Natural killer cell (primary cell): Measurements from ENCODE around the gene TBCK. TPM values are rescaled to one million over a fixed set of nuclear protein-coding genes. Genes with fewer than 3 reads are reported as not detected.

Source experiments
- ATAC-seq, 3 donors: fragments of 150-1000 bp in 2 of 3; fragments of 200-7000 bp in 1 of 3; cut with Tn5 transposase; 1 replicate in 1 of 3; 2 replicates in 2 of 3; pipeline ENCODE4 v1.10.0; 2021; ENCODE audit warnings: mild to moderate bottlenecking in 2 of 3, moderate library complexity in 2 of 3
- DNase-seq, 2 donors: peaks; one replicate each; pipeline versions ENCODE4 v3.0.0 to v3.0.0-alpha.2; 2013 to 2021; ENCODE audit warnings: mixed read lengths in 1 of 2
- H3K27ac ChIP-seq: one replicate; pipeline ENCODE4 v1.5.1; 2013; ENCODE audit warnings: mild to moderate bottlenecking, low read length
- H3K27me3 ChIP-seq: one replicate; pipeline ENCODE4 v1.6.1; 2013; ENCODE audit warnings: low read length; ENCODE audit not compliant: control insufficient read depth, insufficient read depth
- H3K36me3 ChIP-seq: one replicate; pipeline ENCODE4 v1.6.1; 2013; ENCODE audit warnings: low read length; ENCODE audit not compliant: control insufficient read depth, insufficient read depth
- H3K4me1 ChIP-seq: one replicate; pipeline ENCODE4 v1.6.1; 2013; ENCODE audit warnings: low read length; ENCODE audit not compliant: control insufficient read depth, insufficient read depth
- H3K4me3 ChIP-seq: one replicate; pipeline ENCODE4 v1.5.1; 2013; ENCODE audit warnings: low read length
- H3K9me3 ChIP-seq: one replicate; pipeline ENCODE4 v1.6.1; 2013; ENCODE audit warnings: low read length; ENCODE audit not compliant: control insufficient read depth, insufficient read depth
- H3K27ac Mint-ChIP-seq, 2 donors: one replicate each; pipeline ENCODE4 v1.8.0; 2022; ENCODE audit warnings: mild to moderate bottlenecking in 2 of 2, mixed read lengths in 2 of 2, moderate library complexity in 1 of 2
- H3K27me3 Mint-ChIP-seq, 2 donors: one replicate each; pipeline ENCODE4 v1.8.0; 2022; ENCODE audit warnings: low read depth in 2 of 2, mixed read lengths in 2 of 2
- H3K36me3 Mint-ChIP-seq: one replicate; pipeline ENCODE4 v1.8.0; 2022; ENCODE audit warnings: mixed read lengths
- H3K4me1 Mint-ChIP-seq, 2 donors: one replicate each; pipeline ENCODE4 v1.8.0; 2022; ENCODE audit warnings: mixed read lengths in 2 of 2
- H3K4me3 Mint-ChIP-seq: one replicate; pipeline ENCODE4 v1.8.0; 2022; ENCODE audit warnings: mild to moderate bottlenecking, moderate library complexity, mixed read lengths
- H3K9me3 Mint-ChIP-seq, 2 donors: one replicate each; pipeline ENCODE4 v1.8.0; 2022; ENCODE audit warnings: mixed read lengths in 2 of 2
- CTCF ChIP-seq: fragments of 200-600 bp; IDR thresholded peaks from one replicate; pipeline ENCODE4 v1.8.0; 2022; ENCODE audit warnings: antibody characterized with exemption
- WGBS: methylation state at CpG from one replicate; pipeline ENCODE4 v1.1.7; 2013; ENCODE audit warnings: missing lambda C conversion rate; ENCODE audit not compliant: insufficient coverage; 5-methylcytosine and 5-hydroxymethylcytosine counted together
- intact Hi-C: fragments of 100-400 bp; cut with micrococcal nuclease; formaldehyde crosslinking; loops from one replicate; pipeline ENCODE4 v1.14.2; 2022
- total RNA-seq, 4 donors: library from RNA; stranded (reverse); fragments of 120-200 nt in 1 of 4; gene quantifications; one replicate each; pipeline versions ENCODE4 v1.2.3 to v1.2.4, GENCODE V29; 2013 to 2022

Gene TBCK
- total RNA-seq, 3 donors from 2014 or later (not counting 1 experiment from before 2014, with no cell fraction given), result 49.5 to 78.5 (median 54.2) TPM

GRCh38 chr4:106046083-106046482, 269.9 kb downstream of the TBCK start:
- DNase-seq, result no peak
- intact Hi-C loops, result no loop called here
- no peak for ATAC-seq
- no peak overlapping the region for H3K27ac Mint-ChIP-seq
- TF ChIP-seq CTCF, result no peak
- peaks cover 19% of the 10 kb centered on the region for H3K36me3 Mint-ChIP-seq
- no peak overlapping the region for H3K4me3 ChIP-seq
- no peaks in the 10 kb centered on the region for H3K4me1 ChIP-seq
- 95% methylated on average over 3 of the region's 3 CpGs for WGBS
- H3K9me3 ChIP-seq, result no peaks in the 10 kb centered on the region
- H3K4me3 Mint-ChIP-seq, result no peak overlapping the region
- H3K27me3 Mint-ChIP-seq, result no peaks in the 10 kb centered on the region
- H3K27ac ChIP-seq, result no peak overlapping the region
- H3K36me3 ChIP-seq, result no peaks in the 10 kb centered on the region
- H3K4me1 Mint-ChIP-seq, result no peaks in the 10 kb centered on the region
- no peaks in the 10 kb centered on the region for H3K27me3 ChIP-seq
- H3K9me3 Mint-ChIP-seq, result peaks cover 0 to 2% of the 10 kb centered on the region in 2 donors

- H3K27me3 ChIP-seq, result no peaks in the 10 kb centered on the region
- no CpG with 5 or more reads among the region's 2 CpGs for WGBS
- H3K27ac ChIP-seq, result no peak overlapping the region
- no peaks in the 10 kb centered on the region for H3K36me3 ChIP-seq
- H3K4me3 Mint-ChIP-seq, result no peak overlapping the region
- H3K4me1 Mint-ChIP-seq, result no peaks in the 10 kb centered on the region
- H3K4me3 ChIP-seq, result no peak overlapping the region
- peaks cover 0 to 3% of the 10 kb centered on the region in 2 donors for H3K27me3 Mint-ChIP-seq
- H3K4me1 ChIP-seq, result no peaks in the 10 kb centered on the region
- peaks cover 11% of the 10 kb centered on the region for H3K36me3 Mint-ChIP-seq
- H3K9me3 ChIP-seq, result no peaks in the 10 kb centered on the region
- no peak for TF ChIP-seq CTCF
- intact Hi-C loops, result no loop called here
- no peak overlapping the region for H3K27ac Mint-ChIP-seq
- no peak for DNase-seq
- H3K9me3 Mint-ChIP-seq, result no peaks in the 10 kb centered on the region
- ATAC-seq, result no peak
Observed at GRCh38 chr4:106041294-106042002, 274.6 kb downstream of the TBCK start.

GRCh38 chr4:106039796-106040195, 276.2 kb downstream of the TBCK start:
- intact Hi-C loops, result no loop called here
- no peaks in the 10 kb centered on the region for H3K9me3 ChIP-seq
- no peak for TF ChIP-seq CTCF
- DNase-seq, result no peak
- H3K36me3 ChIP-seq, result no peaks in the 10 kb centered on the region
- H3K4me1 Mint-ChIP-seq, result no peaks in the 10 kb centered on the region
- no peaks in the 10 kb centered on the region for H3K36me3 Mint-ChIP-seq
- no peaks in the 10 kb centered on the region for H3K4me1 ChIP-seq
- H3K4me3 ChIP-seq, result no peak overlapping the region
- no peaks in the 10 kb centered on the region for H3K9me3 Mint-ChIP-seq
- H3K27ac Mint-ChIP-seq, result no peak overlapping the region
- 100% methylated on average over 1 of the region's 3 CpGs for WGBS
- no peak overlapping the region for H3K4me3 Mint-ChIP-seq
- H3K27me3 Mint-ChIP-seq, result peaks cover 0 to 3% of the 10 kb centered on the region in 2 donors
- ATAC-seq, result no peak
- H3K27ac ChIP-seq, result no peak overlapping the region
- no peaks in the 10 kb centered on the region for H3K27me3 ChIP-seq

GRCh38 chr4:106038908-106039307, 277.1 kb downstream of the TBCK start:
- H3K27me3 Mint-ChIP-seq, result peaks cover 0 to 3% of the 10 kb centered on the region in 2 donors
- H3K36me3 Mint-ChIP-seq, result no peaks in the 10 kb centered on the region
- intact Hi-C loops, result no loop called here
- H3K36me3 ChIP-seq, result no peaks in the 10 kb centered on the region
- H3K4me1 ChIP-seq, result no peaks in the 10 kb centered on the region
- no peak overlapping the region for H3K27ac ChIP-seq
- no CpG with 5 or more reads among the region's 2 CpGs for WGBS
- no peak overlapping the region for H3K4me3 Mint-ChIP-seq
- ATAC-seq (no peak), DNase-seq (no peak)
- H3K27ac Mint-ChIP-seq, result no peak overlapping the region
- H3K27me3 ChIP-seq, result no peaks in the 10 kb centered on the region
- no peak for TF ChIP-seq CTCF
- H3K4me3 ChIP-seq, result no peak overlapping the region
- no peaks in the 10 kb centered on the region for H3K9me3 Mint-ChIP-seq
- no peaks in the 10 kb centered on the region for H3K4me1 Mint-ChIP-seq
- no peaks in the 10 kb centered on the region for H3K9me3 ChIP-seq
